ENCODE measurements around the gene SUPT3H.
"Not testable (repeated sequence)": the region's sequence is repeated elsewhere in the genome, so short reads cannot be mapped to it uniquely, and the experiment has no call there.

Gene SUPT3H

DNA sequence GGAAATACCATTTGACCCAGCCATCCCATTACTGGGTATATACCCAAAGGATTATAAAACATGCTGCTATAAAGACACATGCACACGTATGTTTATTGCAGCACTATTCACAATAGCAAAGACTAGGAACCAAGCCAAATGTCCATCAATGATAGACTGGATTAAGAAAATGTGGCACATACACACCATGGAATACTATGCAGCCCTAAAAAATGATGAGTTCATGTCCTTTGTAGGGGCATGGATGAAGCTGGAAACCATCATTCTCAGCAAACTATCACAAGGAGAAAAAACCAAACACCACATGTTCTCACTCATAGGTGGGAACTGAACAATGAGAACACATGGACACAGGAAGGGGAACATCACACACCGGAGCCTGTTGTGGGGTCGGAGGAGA lies 91.0 kb downstream of the SUPT3H start:
- not testable (repeated sequence) for H3K27me3 ChIP-seq (ENCODE audit: insufficient read depth, low read length); H3K36me3 ChIP-seq (ENCODE audit: insufficient read depth, low read depth, low read length); H3K9me3 ChIP-seq (ENCODE audit: insufficient read depth, low read depth, low read length); H3K4me1 ChIP-seq (ENCODE audit: insufficient read depth, low read length); H3K4me3 ChIP-seq (ENCODE audit: low read length); H3K9ac ChIP-seq (ENCODE audit: low read depth, low read length); H3K27ac ChIP-seq (ENCODE audit: low read length)

DNA sequence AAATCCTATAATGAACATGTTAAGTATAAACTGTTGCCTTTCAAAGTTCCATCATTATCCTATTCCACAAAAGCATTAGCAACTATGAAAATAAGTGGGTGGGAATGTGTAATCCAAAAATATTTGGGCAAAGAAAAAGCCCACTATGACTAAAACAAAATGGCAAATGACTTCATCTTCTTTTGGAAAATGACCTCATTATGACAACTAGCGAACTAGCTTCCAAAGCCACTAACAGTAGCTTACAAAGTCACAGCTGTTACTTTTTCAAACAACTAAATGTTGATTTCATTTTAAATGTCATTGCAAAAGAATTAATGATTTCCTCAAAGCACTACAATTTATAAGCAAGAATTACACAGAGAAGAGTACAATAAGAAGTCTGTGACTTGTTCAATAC lies 99.4 kb downstream of the SUPT3H start:
- H3K9ac ChIP-seq (ENCODE audit: low read depth, low read length), result no peak overlapping the region
- no peak overlapping the region for H3K4me3 ChIP-seq (ENCODE audit: low read length)
- no peaks in the 10 kb centered on the region for H3K36me3 ChIP-seq (ENCODE audit: insufficient read depth, low read depth, low read length)
- no peak overlapping the region for H3K27ac ChIP-seq (ENCODE audit: low read length)
- peaks cover 19% of the 10 kb centered on the region; the same call in 1 of the 2 replicates for H3K9me3 ChIP-seq (ENCODE audit: insufficient read depth, low read depth, low read length)
- no peaks in the 10 kb centered on the region; the same call in 1 of the 2 replicates for H3K4me1 ChIP-seq (ENCODE audit: insufficient read depth, low read length)
- no peaks in the 10 kb centered on the region for H3K27me3 ChIP-seq (ENCODE audit: insufficient read depth, low read length)

DNA sequence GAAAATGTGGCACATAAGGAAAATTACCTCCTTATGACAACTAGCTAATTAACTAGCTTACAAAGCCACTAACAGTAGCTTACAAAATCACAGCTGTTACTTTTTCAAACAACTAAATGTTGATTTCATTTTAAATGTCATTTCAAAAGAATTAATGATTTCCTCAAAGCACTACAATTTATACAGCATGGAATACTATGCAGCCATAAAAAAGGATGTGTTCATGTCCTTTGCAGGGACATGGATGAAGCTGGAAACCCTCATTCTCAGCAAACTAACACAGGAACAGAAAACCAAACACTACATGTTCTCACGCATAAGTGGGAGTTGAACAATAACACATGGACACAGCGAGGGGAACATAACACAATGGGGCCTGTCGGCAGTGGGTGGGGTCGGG lies 100.0 kb downstream of the SUPT3H start:
- not testable (repeated sequence) for H3K27me3 ChIP-seq (ENCODE audit: insufficient read depth, low read length); H3K4me1 ChIP-seq (ENCODE audit: insufficient read depth, low read length); H3K4me3 ChIP-seq (ENCODE audit: low read length); H3K27ac ChIP-seq (ENCODE audit: low read length); H3K36me3 ChIP-seq (ENCODE audit: insufficient read depth, low read depth, low read length); H3K9ac ChIP-seq (ENCODE audit: low read depth, low read length)
- H3K9me3 ChIP-seq (ENCODE audit: insufficient read depth, low read depth, low read length), result peaks cover 24% of the 10 kb centered on the region; the same call in 1 of the 2 replicates

DNA sequence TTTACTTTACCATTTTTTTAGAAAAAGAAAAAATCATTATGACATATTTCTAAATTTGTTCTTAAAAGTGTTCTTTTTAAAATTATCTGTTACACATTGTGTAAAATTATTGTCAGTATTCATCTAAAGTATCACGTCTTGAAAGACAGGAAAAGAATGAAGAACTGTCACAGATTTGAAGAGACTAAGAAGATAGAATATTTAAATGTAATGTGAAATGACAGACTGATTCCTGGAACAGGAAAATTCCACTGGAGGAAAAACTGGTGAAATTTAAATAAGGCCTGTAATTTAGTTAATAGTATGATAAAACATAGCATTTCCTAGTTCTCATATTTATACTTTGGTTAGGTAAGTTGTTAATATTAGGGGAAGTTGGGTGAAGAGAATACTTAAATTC lies 102.4 kb downstream of the SUPT3H start:
- Histone ChIP-seq H3K27ac (ENCODE audit: low read length) (no peak overlapping the region), H3K36me3 (ENCODE audit: insufficient read depth, low read depth, low read length) (no peaks in the 10 kb centered on the region), H3K4me3 (ENCODE audit: low read length) (no peak overlapping the region), H3K27me3 (ENCODE audit: insufficient read depth, low read length) (no peaks in the 10 kb centered on the region), H3K9ac (ENCODE audit: low read depth, low read length) (no peak overlapping the region), H3K9me3 (ENCODE audit: insufficient read depth, low read depth, low read length) (peaks cover 11% of the 10 kb centered on the region; the same call in 1 of the 2 replicates), H3K4me1 (ENCODE audit: insufficient read depth, low read length) (no peaks in the 10 kb centered on the region; the same call in 1 of the 2 replicates)

DNA sequence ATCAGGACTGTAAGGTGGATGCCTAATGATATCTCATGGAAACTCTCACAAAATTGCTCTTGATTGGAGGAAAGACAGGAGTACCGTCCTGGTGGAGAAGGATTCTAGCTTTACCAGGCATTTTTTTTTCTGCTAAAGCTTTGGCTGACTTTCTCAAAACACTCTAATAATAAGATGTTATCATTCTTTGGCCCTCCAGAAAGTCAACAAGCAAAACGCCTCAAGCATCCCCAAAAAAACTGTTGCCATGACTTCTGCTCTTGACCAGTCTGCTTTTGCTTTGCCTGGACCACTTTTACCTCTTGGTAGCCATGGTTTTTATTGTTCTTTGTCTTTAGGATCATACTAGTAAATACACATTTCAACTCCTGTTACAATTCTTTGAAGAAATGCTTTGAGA lies 105.1 kb downstream of the SUPT3H start:
- peaks cover 5% of the 10 kb centered on the region; the same call in 1 of the 2 replicates for H3K9me3 ChIP-seq (ENCODE audit: insufficient read depth, low read depth, low read length)
- H3K27ac ChIP-seq (ENCODE audit: low read length), result no peak overlapping the region
- H3K36me3 ChIP-seq (ENCODE audit: insufficient read depth, low read depth, low read length), result no peaks in the 10 kb centered on the region
- H3K4me1 ChIP-seq (ENCODE audit: insufficient read depth, low read length), result no peaks in the 10 kb centered on the region; the same call in 1 of the 2 replicates
- no peak overlapping the region for H3K4me3 ChIP-seq (ENCODE audit: low read length)
- no peak overlapping the region for H3K9ac ChIP-seq (ENCODE audit: low read depth, low read length)
- no peaks in the 10 kb centered on the region for H3K27me3 ChIP-seq (ENCODE audit: insufficient read depth, low read length)

DNA sequence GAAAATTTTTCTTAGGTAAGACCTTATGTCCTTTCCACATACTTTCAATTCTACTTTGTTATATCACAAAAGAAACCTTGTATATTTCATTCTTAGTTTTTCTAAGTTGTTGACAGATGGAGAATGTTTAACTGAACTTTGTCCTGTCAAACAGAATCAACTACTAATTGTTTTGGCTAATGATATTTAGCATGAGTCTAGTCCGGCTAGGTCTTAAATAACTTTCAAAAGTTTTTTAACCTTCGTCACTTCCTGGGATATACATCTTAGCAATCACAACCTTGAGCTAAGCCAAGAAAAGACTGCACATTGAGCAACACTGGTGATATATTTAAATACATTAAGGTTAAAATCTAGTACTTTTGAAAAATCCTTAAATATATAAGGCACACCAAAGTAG lies 112.5 kb downstream of the SUPT3H start:
- Histone ChIP-seq H3K4me3 (ENCODE audit: low read length) (no peak overlapping the region), H3K4me1 (ENCODE audit: insufficient read depth, low read length) (no peaks in the 10 kb centered on the region), H3K27me3 (ENCODE audit: insufficient read depth, low read length) (no peaks in the 10 kb centered on the region), H3K9me3 (ENCODE audit: insufficient read depth, low read depth, low read length) (no peaks in the 10 kb centered on the region), H3K27ac (ENCODE audit: low read length) (no peak overlapping the region), H3K9ac (ENCODE audit: low read depth, low read length) (no peak overlapping the region), H3K36me3 (ENCODE audit: insufficient read depth, low read depth, low read length) (no peaks in the 10 kb centered on the region)

DNA sequence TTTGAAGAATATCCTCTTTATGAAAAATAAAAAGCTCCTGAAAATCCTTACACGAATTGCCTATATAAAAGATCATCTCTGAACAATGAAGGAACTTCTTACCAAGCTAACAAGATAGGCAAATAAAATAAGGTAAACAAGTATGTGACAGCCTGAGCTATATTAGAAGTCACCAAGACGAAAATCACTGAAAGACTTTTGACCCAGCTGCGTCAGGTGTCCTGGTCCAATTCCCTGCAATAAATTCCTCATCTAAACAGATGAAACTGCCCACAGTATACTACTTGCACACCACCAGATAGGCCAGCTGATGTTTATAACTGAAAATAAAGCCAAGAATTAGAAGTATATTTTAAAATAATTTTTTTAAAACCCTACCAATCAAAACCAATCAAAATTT lies 117.0 kb downstream of the SUPT3H start:
- Histone ChIP-seq H3K27me3 (ENCODE audit: insufficient read depth, low read length) (no peaks in the 10 kb centered on the region), H3K9me3 (ENCODE audit: insufficient read depth, low read depth, low read length) (no peaks in the 10 kb centered on the region), H3K27ac (ENCODE audit: low read length) (no peak overlapping the region), H3K9ac (ENCODE audit: low read depth, low read length) (no peak overlapping the region), H3K4me1 (ENCODE audit: insufficient read depth, low read length) (no peaks in the 10 kb centered on the region), H3K36me3 (ENCODE audit: insufficient read depth, low read depth, low read length) (no peaks in the 10 kb centered on the region), H3K4me3 (ENCODE audit: low read length) (no peak overlapping the region)

DNA sequence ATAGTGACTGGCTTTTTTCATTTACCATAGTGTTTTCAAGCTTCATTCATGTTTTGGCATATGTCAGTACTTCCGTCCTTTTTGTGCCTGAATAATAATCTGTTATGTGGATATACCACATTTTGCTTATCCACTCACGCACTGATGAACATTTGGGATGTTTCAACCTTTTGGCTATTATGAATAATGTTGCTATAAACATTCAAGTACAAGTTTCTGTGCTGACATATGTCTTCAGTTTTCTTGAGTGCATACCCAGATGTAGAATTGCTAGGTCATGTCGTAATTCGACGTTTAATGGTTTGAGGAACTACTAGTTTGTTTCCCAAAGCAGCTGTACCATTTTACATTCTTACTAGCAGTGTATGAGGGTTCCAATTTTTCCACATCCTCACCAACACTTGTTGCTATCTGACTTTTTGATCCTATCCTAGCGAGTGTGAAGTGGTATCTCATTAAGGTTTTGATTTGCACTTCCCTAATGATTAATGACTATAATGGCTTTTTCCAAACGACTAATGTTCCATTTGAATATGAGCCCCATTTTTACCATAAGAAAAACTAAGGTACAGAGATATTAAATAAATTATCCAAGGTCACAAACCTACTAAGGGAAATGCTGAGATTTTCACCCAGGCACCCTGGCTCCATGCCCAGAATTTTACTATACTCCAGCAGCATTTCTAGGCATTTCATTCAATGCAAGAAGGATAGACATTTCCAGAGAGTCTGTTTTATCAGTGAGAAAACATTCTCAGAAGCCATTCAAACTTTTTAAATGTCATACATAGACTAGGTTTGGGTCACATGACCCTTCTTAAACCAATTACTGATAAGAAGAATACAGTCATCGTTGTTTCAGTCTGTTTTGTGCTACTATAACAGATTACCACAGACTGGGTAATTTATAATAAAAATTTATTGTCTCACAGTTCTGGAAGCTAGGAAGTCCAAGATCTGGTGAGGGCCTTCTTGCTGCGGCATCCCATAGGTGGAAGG lies 120.7 kb downstream of the SUPT3H start:
- H3K27me3 ChIP-seq (ENCODE audit: insufficient read depth, low read length), result no peaks in the 10 kb centered on the region
- no peaks in the 10 kb centered on the region for H3K4me1 ChIP-seq (ENCODE audit: insufficient read depth, low read length)
- H3K36me3 ChIP-seq (ENCODE audit: insufficient read depth, low read depth, low read length), result no peaks in the 10 kb centered on the region
- no peak overlapping the region for H3K27ac ChIP-seq (ENCODE audit: low read length)
- H3K9me3 ChIP-seq (ENCODE audit: insufficient read depth, low read depth, low read length), result no peaks in the 10 kb centered on the region
- no peak overlapping the region for H3K4me3 ChIP-seq (ENCODE audit: low read length)
- no peak overlapping the region for H3K9ac ChIP-seq (ENCODE audit: low read depth, low read length)

DNA sequence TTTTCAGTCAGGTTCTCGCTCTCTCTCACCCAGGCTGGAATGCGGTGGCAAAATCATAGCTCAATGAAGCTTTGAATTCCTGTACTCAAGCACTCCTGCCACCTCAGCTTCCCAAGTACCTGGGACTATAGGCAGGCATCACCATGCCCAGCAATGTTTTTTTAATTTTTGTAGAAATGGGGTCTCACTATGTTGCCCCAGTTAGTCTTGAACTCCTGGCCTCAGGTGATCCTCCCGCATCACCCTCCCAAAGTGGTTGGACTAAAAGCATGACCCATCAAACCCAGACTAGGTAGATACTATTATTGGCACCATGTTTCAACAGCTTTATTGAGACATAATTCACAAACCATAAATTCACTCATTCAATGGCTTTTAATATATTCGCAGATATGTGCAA lies 122.3 kb downstream of the SUPT3H start:
- Histone ChIP-seq H3K4me3 (ENCODE audit: low read length) (no peak overlapping the region), H3K4me1 (ENCODE audit: insufficient read depth, low read length) (no peaks in the 10 kb centered on the region), H3K27me3 (ENCODE audit: insufficient read depth, low read length) (no peaks in the 10 kb centered on the region), H3K36me3 (ENCODE audit: insufficient read depth, low read depth, low read length) (no peaks in the 10 kb centered on the region), H3K9me3 (ENCODE audit: insufficient read depth, low read depth, low read length) (no peaks in the 10 kb centered on the region), H3K27ac (ENCODE audit: low read length) (no peak overlapping the region), H3K9ac (ENCODE audit: low read depth, low read length) (no peak overlapping the region)

DNA sequence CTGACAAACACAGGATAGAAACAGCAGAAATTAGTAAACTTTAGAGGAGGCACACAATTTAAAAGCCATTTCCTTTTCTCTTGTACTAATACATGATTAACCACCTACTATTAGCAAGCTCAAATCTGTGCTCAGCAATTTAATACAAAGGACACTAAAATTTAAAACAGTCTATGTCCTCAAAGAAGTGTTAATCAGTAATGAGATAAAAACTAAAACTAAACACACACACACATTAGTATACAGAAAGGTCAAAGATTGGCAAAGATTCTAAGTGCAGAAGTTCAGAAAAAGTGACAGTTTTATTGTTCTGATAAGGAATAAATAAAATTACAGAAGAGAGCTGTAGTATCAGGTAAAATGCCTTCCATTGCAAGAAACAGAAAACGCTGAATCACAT lies 123.5 kb downstream of the SUPT3H start:
- no peaks in the 10 kb centered on the region; the same call in 1 of the 2 replicates for H3K4me1 ChIP-seq (ENCODE audit: insufficient read depth, low read length)
- no peak overlapping the region for H3K4me3 ChIP-seq (ENCODE audit: low read length)
- H3K9me3 ChIP-seq (ENCODE audit: insufficient read depth, low read depth, low read length), result no peaks in the 10 kb centered on the region
- no peaks in the 10 kb centered on the region for H3K27me3 ChIP-seq (ENCODE audit: insufficient read depth, low read length)
- no peak overlapping the region for H3K27ac ChIP-seq (ENCODE audit: low read length)
- H3K36me3 ChIP-seq (ENCODE audit: insufficient read depth, low read depth, low read length), result no peaks in the 10 kb centered on the region
- H3K9ac ChIP-seq (ENCODE audit: low read depth, low read length), result no peak overlapping the region

DNA sequence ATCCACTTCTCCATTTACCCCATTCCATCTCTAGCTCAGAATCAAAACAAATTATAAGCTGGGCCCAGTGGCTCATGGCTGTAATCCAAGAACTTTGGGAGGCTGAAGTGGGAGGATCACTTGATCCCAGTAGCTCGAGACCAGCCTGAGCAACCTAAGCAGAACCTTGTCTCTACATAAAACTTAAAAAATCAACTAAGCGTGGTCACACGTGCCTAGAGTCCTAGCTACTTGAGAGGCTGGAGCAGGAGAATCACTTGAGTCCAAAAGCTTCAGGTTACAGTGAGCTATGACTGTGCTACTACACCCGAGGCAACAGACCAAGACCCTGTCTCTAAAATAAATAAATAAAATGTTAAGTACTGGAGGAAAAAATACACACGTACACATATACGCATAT lies 124.3 kb downstream of the SUPT3H start:
- no peaks in the 10 kb centered on the region for H3K36me3 ChIP-seq (ENCODE audit: insufficient read depth, low read depth, low read length)
- H3K4me3 ChIP-seq (ENCODE audit: low read length), result no peak overlapping the region
- no peak overlapping the region for H3K9ac ChIP-seq (ENCODE audit: low read depth, low read length)
- no peaks in the 10 kb centered on the region; the same call in 1 of the 2 replicates for H3K4me1 ChIP-seq (ENCODE audit: insufficient read depth, low read length)
- H3K27me3 ChIP-seq (ENCODE audit: insufficient read depth, low read length), result no peaks in the 10 kb centered on the region
- H3K9me3 ChIP-seq (ENCODE audit: insufficient read depth, low read depth, low read length), result no peaks in the 10 kb centered on the region
- no peak overlapping the region for H3K27ac ChIP-seq (ENCODE audit: low read length)

DNA sequence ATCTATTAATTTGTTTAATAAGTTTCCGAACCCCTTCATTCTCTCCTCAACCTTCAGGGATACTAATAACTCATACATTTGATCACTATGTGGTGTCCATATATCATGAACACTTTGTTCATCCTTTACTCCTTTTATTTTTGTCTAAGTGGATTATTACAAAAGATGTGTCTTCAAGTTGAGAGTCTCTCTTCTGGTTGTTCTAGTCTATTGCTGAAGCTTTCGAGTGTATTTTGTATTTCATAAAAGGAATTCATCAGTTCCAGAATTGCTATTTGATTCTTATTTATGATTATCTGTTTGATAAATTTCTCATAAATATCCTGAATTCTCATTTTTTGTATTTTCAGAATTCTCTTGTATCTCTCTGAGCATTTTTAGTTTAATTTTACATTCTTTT lies 146.1 kb downstream of the SUPT3H start:
- H3K9me3 ChIP-seq (ENCODE audit: insufficient read depth, low read depth, low read length), result no peaks in the 10 kb centered on the region
- no peaks in the 10 kb centered on the region for H3K36me3 ChIP-seq (ENCODE audit: insufficient read depth, low read depth, low read length)
- no peak overlapping the region for H3K9ac ChIP-seq (ENCODE audit: low read depth, low read length)
- no peaks in the 10 kb centered on the region for H3K4me1 ChIP-seq (ENCODE audit: insufficient read depth, low read length)
- no peak overlapping the region for H3K27ac ChIP-seq (ENCODE audit: low read length)
- H3K27me3 ChIP-seq (ENCODE audit: insufficient read depth, low read length), result no peaks in the 10 kb centered on the region
- no peak overlapping the region for H3K4me3 ChIP-seq (ENCODE audit: low read length)
